IPS-18c (cell line): Measurements from ENCODE around the gene NFRKB.
"Not testable (repeated sequence)": the region's sequence is repeated elsewhere in the genome, so short reads cannot be mapped to it uniquely, and the experiment has no call there.

Source experiments
- H3K4me3 ChIP-seq: 2 replicates; pipeline ENCODE4 v1.7.0; 2013; ENCODE audit warnings: low read depth, mild to moderate bottlenecking, low read length, moderate library complexity; ENCODE audit not compliant: insufficient read depth
- H3K9me3 ChIP-seq: one replicate; pipeline ENCODE4 v1.6.1; 2013; ENCODE audit warnings: mild to moderate bottlenecking, low read length, moderate library complexity; ENCODE audit not compliant: control insufficient read depth, insufficient read depth

The NFRKB gene

GRCh38 chr11:129854232-129854805 lies 41.1 kb downstream of the NFRKB start:
- no peak overlapping the region for H3K4me3 ChIP-seq

GRCh38 chr11:129853518-129854231 lies 41.7 kb downstream of the NFRKB start:
- Histone ChIP-seq H3K9me3 (peaks cover 2% of the 10 kb centered on the region), H3K4me3 (no peak overlapping the region)

More at GRCh38 chr11:129854232-129854805, 41.1 kb downstream of the NFRKB start:
- peaks cover 2% of the 10 kb centered on the region for H3K9me3 ChIP-seq

GRCh38 chr11:129852125-129852740 lies 43.1 kb downstream of the NFRKB start:
- Histone ChIP-seq H3K4me3 (no peak overlapping the region), H3K9me3 (peaks cover 2% of the 10 kb centered on the region)

- Histone ChIP-seq H3K9me3 (peaks cover 2% of the 10 kb centered on the region), H3K4me3 (no peak overlapping the region)
Observed at GRCh38 chr11:129849447-129850130, 45.8 kb downstream of the NFRKB start.

GRCh38 chr11:129847361-129847760 lies 48.0 kb downstream of the NFRKB start:
- H3K9me3 ChIP-seq, H3K4me3 ChIP-seq: not testable (repeated sequence)

- H3K4me3 ChIP-seq: no peak overlapping the region
Observed at GRCh38 chr11:129846508-129847335, 48.7 kb downstream of the NFRKB start.

More at GRCh38 chr11:129846508-129847335, 48.7 kb downstream of the NFRKB start:
- peaks cover 2% of the 10 kb centered on the region for H3K9me3 ChIP-seq
